Activated CD4-positive, alpha-beta memory T cell treated with anti-CD3 and anti-CD28 coated beads for 36 hours (primary cell): ENCODE measurements around the gene NMS. TPM values are rescaled to one million over a fixed set of nuclear protein-coding genes. Genes with fewer than 3 reads are reported as not detected.
A peak's percentile ranks its signal among the peaks of the same experiment; 100 is the strongest.

Experiments used
- CTCF ChIA-PET: fragments of 350-600 bp; sonication (Branson Sonifier 250); formaldehyde crosslinking; loops from one replicate; lab custom pipeline; 2021; ENCODE audit warnings: antibody characterized with exemption, inconsistent platforms; lab: Charles Lee
- POLR2A ChIA-PET: fragments of 350-600 bp; sonication (Branson Sonifier 250); formaldehyde crosslinking; loops from one replicate; lab custom pipeline; 2021; ENCODE audit warnings: antibody characterized with exemption; lab: Charles Lee
- DNase-seq: peaks from one replicate; pipeline ENCODE4 v3.0.0-alpha.2; 2020
- H3K27ac Mint-ChIP-seq: one replicate; pipeline ENCODE4 v1.8.0; 2021; ENCODE audit warnings: mixed read lengths
- H3K27me3 Mint-ChIP-seq: one replicate; pipeline ENCODE4 v1.8.0; 2021; ENCODE audit warnings: mixed read lengths
- H3K36me3 Mint-ChIP-seq: one replicate; pipeline ENCODE4 v1.8.0; 2021; ENCODE audit warnings: mixed read lengths
- H3K4me1 Mint-ChIP-seq: one replicate; pipeline ENCODE4 v1.8.0; 2021; ENCODE audit warnings: low read depth, mixed read lengths
- H3K4me3 Mint-ChIP-seq: one replicate; pipeline ENCODE4 v1.8.0; 2021; ENCODE audit warnings: mild to moderate bottlenecking, mixed read lengths
- H3K9me3 Mint-ChIP-seq: one replicate; pipeline ENCODE4 v1.8.0; 2021; ENCODE audit warnings: mixed read lengths
- intact Hi-C: fragments of 100-400 bp; cut with micrococcal nuclease; formaldehyde crosslinking; loops from one replicate; pipeline ENCODE4 v1.15.1; 2023
- total RNA-seq, 2 experiments: library from RNA; stranded (reverse); gene quantifications; one replicate each; pipeline ENCODE4 v1.2.3, GENCODE V29; 2021

NMS gene
- total RNA-seq, result not detected

- no peaks in the 10 kb centered on the region for H3K36me3 Mint-ChIP-seq
- peaks cover 25% of the 10 kb centered on the region for H3K27me3 Mint-ChIP-seq
- no peak within 1 kb of the TSS for H3K4me3 Mint-ChIP-seq
- no peak for DNase-seq
- no peak within 1 kb of the TSS for H3K27ac Mint-ChIP-seq
- CTCF ChIA-PET, result no interaction called here
- H3K4me1 Mint-ChIP-seq, result no peaks in the 10 kb centered on the region
- intact Hi-C loops, result no loop called here
- H3K9me3 Mint-ChIP-seq, result no peaks in the 10 kb centered on the region
- POLR2A ChIA-PET, result no interaction called here
These were observed at the start of gene NMS for GRCh38 chr2:100470182-100470581. Gene NMS (plus strand): TSS chr2:100470482. CDS start chr2:100470489, 7 bp downstream.

- peaks cover 4% of the 10 kb centered on the region for H3K27me3 Mint-ChIP-seq
- peaks cover 9% of the 10 kb centered on the region for H3K4me1 Mint-ChIP-seq
- H3K4me3 Mint-ChIP-seq, result no peak overlapping the region
- H3K27ac Mint-ChIP-seq, result no peak overlapping the region
- POLR2A ChIA-PET, result no interaction called here
- H3K36me3 Mint-ChIP-seq, result no peaks in the 10 kb centered on the region
- H3K9me3 Mint-ChIP-seq, result no peaks in the 10 kb centered on the region
- CTCF ChIA-PET, result no interaction called here
- no peak for DNase-seq
- intact Hi-C loops, result no loop called here
These were observed 47.8 kb upstream of the NMS start for GRCh38 chr2:100422320-100423055.

GRCh38 chr2:100423631-100424030 lies 46.7 kb upstream of the NMS start:
- Mint-ChIP-seq H3K4me3 (no peak overlapping the region), H3K9me3 (no peaks in the 10 kb centered on the region), H3K27ac (no peak overlapping the region), H3K36me3 (no peaks in the 10 kb centered on the region), H3K4me1 (peaks cover 6% of the 10 kb centered on the region), H3K27me3 (peaks cover 8% of the 10 kb centered on the region)
- CTCF ChIA-PET, result no interaction called here
- intact Hi-C loops, result no loop called here
- no peak for DNase-seq
- POLR2A ChIA-PET, result no interaction called here

- POLR2A ChIA-PET, result no interaction called here
- CTCF ChIA-PET, result no interaction called here
- intact Hi-C loops, result no loop called here
These were observed 45.9 kb upstream of the NMS start for GRCh38 chr2:100424277-100424875.

GRCh38 chr2:100425107-100425506 lies 45.2 kb upstream of the NMS start:
- Mint-ChIP-seq H3K27me3 (peaks cover 8% of the 10 kb centered on the region), H3K27ac (no peak overlapping the region), H3K9me3 (peaks cover 2% of the 10 kb centered on the region), H3K36me3 (no peaks in the 10 kb centered on the region), H3K4me1 (peaks cover 6% of the 10 kb centered on the region), H3K4me3 (no peak overlapping the region)
- DNase-seq, result no peak
- intact Hi-C loops, result loop anchor here (5.0 kb wide), 1 partner anchor 562 kb away; no protein-coding TSS in a partner anchor
- ChIA-PET CTCF (interaction anchor here (1.3 kb wide), 1 partner anchor 560 kb away, joined by 8 read pairs; no protein-coding TSS in a partner anchor), POLR2A (no interaction called here)

More at GRCh38 chr2:100424277-100424875, 45.9 kb upstream of the NMS start:
- Mint-ChIP-seq H3K9me3 (peaks cover 2% of the 10 kb centered on the region), H3K27ac (no peak overlapping the region), H3K4me1 (peaks cover 6% of the 10 kb centered on the region), H3K4me3 (no peak overlapping the region), H3K36me3 (no peaks in the 10 kb centered on the region), H3K27me3 (peaks cover 8% of the 10 kb centered on the region)
- DNase-seq, result no peak

GRCh38 chr2:100425573-100426383 lies 44.5 kb upstream of the NMS start:
- Mint-ChIP-seq H3K4me1 (peaks cover 6% of the 10 kb centered on the region), H3K4me3 (no peak overlapping the region), H3K27ac (no peak overlapping the region), H3K9me3 (peaks cover 7% of the 10 kb centered on the region), H3K36me3 (no peaks in the 10 kb centered on the region), H3K27me3 (peaks cover 9% of the 10 kb centered on the region)
- ChIA-PET POLR2A (no interaction called here), CTCF (interaction anchor here (1.3 kb wide), 1 partner anchor 560 kb away, joined by 8 read pairs; no protein-coding TSS in a partner anchor)
- DNase-seq, result no peak
- intact Hi-C loops, result loop anchor here (5.0 kb wide), 1 partner anchor 562 kb away; no protein-coding TSS in a partner anchor

GRCh38 chr2:100426384-100426720 lies 43.9 kb upstream of the NMS start:
- Mint-ChIP-seq H3K27ac (no peak overlapping the region), H3K4me3 (no peak overlapping the region), H3K27me3 (peaks cover 9% of the 10 kb centered on the region), H3K4me1 (peaks cover 6% of the 10 kb centered on the region), H3K36me3 (no peaks in the 10 kb centered on the region), H3K9me3 (peaks cover 9% of the 10 kb centered on the region)
- intact Hi-C loops, result loop anchor here (5.0 kb wide), 1 partner anchor 561 kb away; no protein-coding TSS in a partner anchor
- CTCF ChIA-PET, result interaction anchor here (1.3 kb wide), 1 partner anchor 559 kb away, joined by 8 read pairs; no protein-coding TSS in a partner anchor
- POLR2A ChIA-PET, result no interaction called here
- DNase-seq, result no peak

- H3K27ac Mint-ChIP-seq, result no peak overlapping the region
- H3K36me3 Mint-ChIP-seq, result no peaks in the 10 kb centered on the region
- H3K4me1 Mint-ChIP-seq, result peaks cover 6% of the 10 kb centered on the region
- peaks cover 9% of the 10 kb centered on the region for H3K9me3 Mint-ChIP-seq
- POLR2A ChIA-PET, result no interaction called here
- H3K27me3 Mint-ChIP-seq, result peaks cover 12% of the 10 kb centered on the region
- DNase-seq, result no peak
- CTCF ChIA-PET, result interaction anchor here (0.8 kb wide), 1 partner anchor 21 kb away, joined by 3 read pairs; no protein-coding TSS in a partner anchor
- H3K4me3 Mint-ChIP-seq, result no peak overlapping the region
- intact Hi-C loops, result loop anchor here (5.0 kb wide), 1 partner anchor 560 kb away; no protein-coding TSS in a partner anchor
These were observed 43.2 kb upstream of the NMS start for GRCh38 chr2:100427111-100427510.

- ChIA-PET POLR2A (no interaction called here), CTCF (interaction anchor here (0.8 to 1.5 kb wide), 2 partner anchors 21 to 165 kb away, joined by 3 to 5 read pairs; no protein-coding TSS in a partner anchor)
- H3K27me3 Mint-ChIP-seq, result peaks cover 12% of the 10 kb centered on the region
- peaks cover 6% of the 10 kb centered on the region for H3K4me1 Mint-ChIP-seq
- peaks cover 9% of the 10 kb centered on the region for H3K9me3 Mint-ChIP-seq
- H3K27ac Mint-ChIP-seq, result no peak overlapping the region
- H3K4me3 Mint-ChIP-seq, result no peak overlapping the region
- no peaks in the 10 kb centered on the region for H3K36me3 Mint-ChIP-seq
- DNase-seq, result peak; percentile 82
- intact Hi-C loops, result loop anchor here (5.0 kb wide), 1 partner anchor 560 kb away; no protein-coding TSS in a partner anchor
These were observed 42.5 kb upstream of the NMS start for GRCh38 chr2:100427627-100428258.

- ChIA-PET POLR2A (no interaction called here), CTCF (no interaction called here)
- Mint-ChIP-seq H3K9me3 (peaks cover 9% of the 10 kb centered on the region), H3K4me1 (peaks cover 6% of the 10 kb centered on the region), H3K4me3 (no peak overlapping the region), H3K27me3 (peaks cover 12% of the 10 kb centered on the region), H3K27ac (no peak overlapping the region), H3K36me3 (no peaks in the 10 kb centered on the region)
- DNase-seq, result no peak
- intact Hi-C loops, result loop anchor here (5.0 kb wide), 1 partner anchor 558 kb away; no protein-coding TSS in a partner anchor
These were observed 40.6 kb upstream of the NMS start for GRCh38 chr2:100429726-100430125.

- CTCF ChIA-PET, result no interaction called here
- Mint-ChIP-seq H3K4me1 (no peaks in the 10 kb centered on the region), H3K4me3 (no peak overlapping the region), H3K27ac (no peak overlapping the region), H3K36me3 (no peaks in the 10 kb centered on the region), H3K27me3 (peaks cover 7% of the 10 kb centered on the region), H3K9me3 (no peaks in the 10 kb centered on the region)
- POLR2A ChIA-PET, result no interaction called here
- intact Hi-C loops, result no loop called here
- DNase-seq, result no peak
These were observed 32.5 kb upstream of the NMS start for GRCh38 chr2:100437751-100438150.
